Activated CD4-positive, alpha-beta T cell treated with anti-CD3 and anti-CD28 coated beads, Interleukin-2, amount 10 ng/mL, durations not matched to agents 7 days and 5 days (primary cell): Measurements from ENCODE around the gene SEPTIN8. TPM values are rescaled to one million over a fixed set of nuclear protein-coding genes. Genes with fewer than 3 reads are reported as not detected.
"Not testable (repeated sequence)": the region's sequence is repeated elsewhere in the genome, so short reads cannot be mapped to it uniquely, and the experiment has no call there.

Experiments used
- CTCF ChIA-PET: fragments of 350-600 bp; sonication (Branson Sonifier 250); formaldehyde crosslinking; loops from one replicate; lab custom pipeline; 2021; ENCODE audit warnings: antibody characterized with exemption; lab: Charles Lee
- POLR2A ChIA-PET: fragments of 350-600 bp; sonication (Branson Sonifier 250); formaldehyde crosslinking; loops from one replicate; lab custom pipeline; 2021; ENCODE audit warnings: antibody characterized with exemption; lab: Charles Lee
- DNase-seq: peaks from one replicate; pipeline ENCODE4 v3.0.0-alpha.2; 2020
- H3K27ac Mint-ChIP-seq: one replicate; pipeline ENCODE4 v1.8.0; 2021; ENCODE audit warnings: mild to moderate bottlenecking, moderate library complexity, mixed read lengths
- H3K27me3 Mint-ChIP-seq: one replicate; pipeline ENCODE4 v1.8.0; 2021; ENCODE audit warnings: mixed read lengths
- H3K36me3 Mint-ChIP-seq: one replicate; pipeline ENCODE4 v1.8.0; 2021; ENCODE audit warnings: low read depth, mixed read lengths
- H3K4me1 Mint-ChIP-seq: one replicate; pipeline ENCODE4 v1.8.0; 2021; ENCODE audit warnings: mixed read lengths
- H3K4me3 Mint-ChIP-seq: one replicate; pipeline ENCODE4 v1.8.0; 2021; ENCODE audit warnings: mild to moderate bottlenecking, moderate library complexity, mixed read lengths
- H3K9me3 Mint-ChIP-seq: one replicate; pipeline ENCODE4 v1.8.0; 2021; ENCODE audit warnings: mixed read lengths
- total RNA-seq, 2 experiments: library from RNA; stranded (reverse); gene quantifications; one replicate each; pipeline ENCODE4 v1.2.3, GENCODE V29; 2021

The SEPTIN8 gene
- total RNA-seq, 2 experiments from 2014 or later: 20.5 to 21.6 TPM

- H3K4me1 Mint-ChIP-seq: peaks cover 7% of the 10 kb centered on the region
- H3K27me3 Mint-ChIP-seq: peaks cover 65% of the 10 kb centered on the region
- ChIA-PET CTCF (interaction anchor here (0.5 to 5.7 kb wide), 9 partner anchors 10 to 422 kb away, joined by 3 to 29 read pairs (median 3); no protein-coding TSS in a partner anchor), POLR2A (no interaction called here)
- H3K27ac Mint-ChIP-seq: no peak overlapping the region
- no peaks in the 10 kb centered on the region for H3K36me3 Mint-ChIP-seq
- DNase-seq: no peak
- no peaks in the 10 kb centered on the region for H3K9me3 Mint-ChIP-seq
- no peak overlapping the region for H3K4me3 Mint-ChIP-seq
Observed at GRCh38 chr5:132808448-132808847, 31.4 kb upstream of the SEPTIN8 start.

- Mint-ChIP-seq H3K4me3 (no peak overlapping the region), H3K4me1 (no peaks in the 10 kb centered on the region), H3K27ac (no peak overlapping the region), H3K27me3 (peaks cover 68% of the 10 kb centered on the region), H3K9me3 (no peaks in the 10 kb centered on the region), H3K36me3 (no peaks in the 10 kb centered on the region)
- no peak for DNase-seq
- POLR2A ChIA-PET: no interaction called here
- CTCF ChIA-PET: interaction anchor here (0.6 to 5.7 kb wide), 9 partner anchors 8 to 421 kb away, joined by 3 to 29 read pairs (median 3); no protein-coding TSS in a partner anchor
Observed at GRCh38 chr5:132807163-132807838, 30.3 kb upstream of the SEPTIN8 start.

GRCh38 chr5:132806804-132807162 lies 29.7 kb upstream of the SEPTIN8 start:
- H3K9me3 Mint-ChIP-seq, H3K4me1 Mint-ChIP-seq, H3K27ac Mint-ChIP-seq, DNase-seq, H3K4me3 Mint-ChIP-seq, H3K36me3 Mint-ChIP-seq, POLR2A ChIA-PET: not testable (repeated sequence)
- H3K27me3 Mint-ChIP-seq: peaks cover 67% of the 10 kb centered on the region
- CTCF ChIA-PET: interaction anchor here (0.6 to 5.7 kb wide), 6 partner anchors 8 to 305 kb away, joined by 3 to 29 read pairs (median 4); no protein-coding TSS in a partner anchor

- DNase-seq, POLR2A ChIA-PET, H3K27ac Mint-ChIP-seq, H3K4me3 Mint-ChIP-seq, H3K36me3 Mint-ChIP-seq, H3K9me3 Mint-ChIP-seq, H3K4me1 Mint-ChIP-seq, CTCF ChIA-PET: not testable (repeated sequence)
- peaks cover 59% of the 10 kb centered on the region for H3K27me3 Mint-ChIP-seq
Observed at GRCh38 chr5:132805872-132806271, 28.8 kb upstream of the SEPTIN8 start.

- POLR2A ChIA-PET, H3K4me3 Mint-ChIP-seq, H3K36me3 Mint-ChIP-seq, H3K4me1 Mint-ChIP-seq, H3K9me3 Mint-ChIP-seq, H3K27ac Mint-ChIP-seq, DNase-seq, CTCF ChIA-PET: not testable (repeated sequence)
- H3K27me3 Mint-ChIP-seq: peaks cover 57% of the 10 kb centered on the region
Observed at GRCh38 chr5:132804219-132804618, 27.2 kb upstream of the SEPTIN8 start.

- DNase-seq, POLR2A ChIA-PET, H3K36me3 Mint-ChIP-seq, H3K27ac Mint-ChIP-seq, H3K4me3 Mint-ChIP-seq, H3K4me1 Mint-ChIP-seq, H3K9me3 Mint-ChIP-seq: not testable (repeated sequence)
- H3K27me3 Mint-ChIP-seq: peaks cover 53% of the 10 kb centered on the region
- CTCF ChIA-PET: interaction anchor here (2.3 to 2.5 kb wide), 2 partner anchors 11 to 18 kb away, joined by 9 to 17 read pairs; no protein-coding TSS in a partner anchor
Observed at GRCh38 chr5:132802685-132803066, 25.6 kb upstream of the SEPTIN8 start.

GRCh38 chr5:132802044-132802684 lies 25.1 kb upstream of the SEPTIN8 start:
- Mint-ChIP-seq H3K27me3 (peaks cover 52% of the 10 kb centered on the region), H3K4me1 (no peaks in the 10 kb centered on the region), H3K9me3 (no peaks in the 10 kb centered on the region), H3K4me3 (no peak overlapping the region), H3K27ac (no peak overlapping the region), H3K36me3 (no peaks in the 10 kb centered on the region)
- ChIA-PET POLR2A (interaction anchor here (0.7 kb wide), 1 partner anchor 15 kb away, joined by 3 read pairs; no protein-coding TSS in a partner anchor), CTCF (interaction anchor here (0.8 to 2.5 kb wide), 5 partner anchors 10 to 49 kb away, joined by 3 to 17 read pairs (median 3); no protein-coding TSS in a partner anchor)
- no peak for DNase-seq

GRCh38 chr5:132800545-132800944 lies 23.5 kb upstream of the SEPTIN8 start:
- no peak overlapping the region for H3K4me3 Mint-ChIP-seq
- no peaks in the 10 kb centered on the region for H3K36me3 Mint-ChIP-seq
- H3K4me1 Mint-ChIP-seq: no peaks in the 10 kb centered on the region
- ChIA-PET POLR2A (no interaction called here), CTCF (interaction anchor here (0.8 to 2.5 kb wide), 3 partner anchors 9 to 268 kb away, joined by 3 to 17 read pairs (median 3); no protein-coding TSS in a partner anchor)
- no peak for DNase-seq
- no peaks in the 10 kb centered on the region for H3K9me3 Mint-ChIP-seq
- peaks cover 57% of the 10 kb centered on the region for H3K27me3 Mint-ChIP-seq
- no peak overlapping the region for H3K27ac Mint-ChIP-seq

- CTCF ChIA-PET: interaction anchor here (0.9 to 1.0 kb wide), 2 partner anchors 28 to 111 kb away, joined by 3 read pairs; no protein-coding TSS in a partner anchor
- Mint-ChIP-seq H3K27ac (no peak overlapping the region), H3K27me3 (peaks cover 56% of the 10 kb centered on the region), H3K36me3 (no peaks in the 10 kb centered on the region), H3K9me3 (no peaks in the 10 kb centered on the region), H3K4me1 (no peaks in the 10 kb centered on the region), H3K4me3 (no peak overlapping the region)
- no peak for DNase-seq
- POLR2A ChIA-PET: no interaction called here
Observed at GRCh38 chr5:132799392-132799791, 22.4 kb upstream of the SEPTIN8 start.

- no peak overlapping the region for H3K27ac Mint-ChIP-seq
- H3K27me3 Mint-ChIP-seq: peaks cover 43% of the 10 kb centered on the region
- no peaks in the 10 kb centered on the region for H3K9me3 Mint-ChIP-seq
- H3K4me1 Mint-ChIP-seq: no peaks in the 10 kb centered on the region
- CTCF ChIA-PET: interaction anchor here (0.7 to 1.7 kb wide), 6 partner anchors 12 to 272 kb away, joined by 3 to 6 read pairs (median 4); no protein-coding TSS in a partner anchor
- H3K4me3 Mint-ChIP-seq: no peak overlapping the region
- no peak for DNase-seq
- no peaks in the 10 kb centered on the region for H3K36me3 Mint-ChIP-seq
- POLR2A ChIA-PET: interaction anchor here (0.6 kb wide), 1 partner anchor 318 kb away, joined by 5 read pairs; no protein-coding TSS in a partner anchor
Observed at GRCh38 chr5:132797651-132798050, 20.6 kb upstream of the SEPTIN8 start.

GRCh38 chr5:132791026-132791425 lies 14.0 kb upstream of the SEPTIN8 start:
- DNase-seq: no peak
- no peaks in the 10 kb centered on the region for H3K9me3 Mint-ChIP-seq
- H3K27ac Mint-ChIP-seq: no peak overlapping the region
- H3K36me3 Mint-ChIP-seq: no peaks in the 10 kb centered on the region
- ChIA-PET POLR2A (no interaction called here), CTCF (interaction anchor here (0.6 to 3.3 kb wide), 6 partner anchors 11 to 413 kb away, joined by 3 to 17 read pairs (median 4); no protein-coding TSS in a partner anchor)
- peaks cover 31% of the 10 kb centered on the region for H3K27me3 Mint-ChIP-seq
- H3K4me1 Mint-ChIP-seq: no peaks in the 10 kb centered on the region
- no peak overlapping the region for H3K4me3 Mint-ChIP-seq

- Mint-ChIP-seq H3K4me3 (no peak overlapping the region), H3K9me3 (no peaks in the 10 kb centered on the region), H3K36me3 (no peaks in the 10 kb centered on the region), H3K4me1 (no peaks in the 10 kb centered on the region), H3K27me3 (peaks cover 36% of the 10 kb centered on the region), H3K27ac (no peak overlapping the region)
- ChIA-PET POLR2A (no interaction called here), CTCF (interaction anchor here (0.5 to 3.3 kb wide), 7 partner anchors 12 to 1322 kb away, joined by 3 to 17 read pairs (median 3); no protein-coding TSS in a partner anchor)
- DNase-seq: no peak
Observed at GRCh38 chr5:132790201-132790865, 13.3 kb upstream of the SEPTIN8 start.
